ENCODE measurements around the gene ANKH.

Gene ANKH

GRCh38 chr5:14787801-14788579 lies 83.6 kb downstream of the ANKH start:
- DNase-seq, result no peak

GRCh38 chr5:14783691-14784090 lies 87.9 kb downstream of the ANKH start:
- DNase-seq, result no peak

GRCh38 chr5:14782591-14782990 lies 89.0 kb downstream of the ANKH start:
- no peak for DNase-seq

GRCh38 chr5:14781106-14781505 lies 90.5 kb downstream of the ANKH start:
- no peak for DNase-seq

- DNase-seq, result no peak
Measured at GRCh38 chr5:14779975-14780374, 91.6 kb downstream of the ANKH start.

GRCh38 chr5:14778792-14779070 lies 92.8 kb downstream of the ANKH start:
- no peak for DNase-seq

GRCh38 chr5:14777932-14778791 lies 93.4 kb downstream of the ANKH start:
- no peak for DNase-seq

GRCh38 chr5:14777187-14777586 lies 94.4 kb downstream of the ANKH start:
- DNase-seq, result no peak

- no peak for DNase-seq
Measured at GRCh38 chr5:14776602-14777001, 95.0 kb downstream of the ANKH start.

- DNase-seq, result no peak
Measured at GRCh38 chr5:14775857-14776256, 95.7 kb downstream of the ANKH start.

GRCh38 chr5:14773588-14773987 lies 98.0 kb downstream of the ANKH start:
- DNase-seq, result no peak

- no peak for DNase-seq
Measured at GRCh38 chr5:14771972-14772371, 99.6 kb downstream of the ANKH start.

GRCh38 chr5:14771189-14771588 lies 100.4 kb downstream of the ANKH start:
- no peak for DNase-seq

GRCh38 chr5:14768508-14769365 lies 102.8 kb downstream of the ANKH start:
- DNase-seq, result peak; percentile 80

- DNase-seq, result no peak
Measured at GRCh38 chr5:14767735-14768507, 103.7 kb downstream of the ANKH start.

- peak; percentile 3 for DNase-seq
Measured at GRCh38 chr5:14767053-14767452, 104.5 kb downstream of the ANKH start.

- no peak for DNase-seq
Measured at GRCh38 chr5:14766584-14766983, 105.0 kb downstream of the ANKH start.

- DNase-seq, result no peak
Measured at GRCh38 chr5:14765587-14765986, 106.0 kb downstream of the ANKH start.

GRCh38 chr5:14762549-14763216 lies 108.9 kb downstream of the ANKH start:
- DNase-seq, result no peak

- no peak for DNase-seq
Measured at GRCh38 chr5:14760548-14761002, 111.0 kb downstream of the ANKH start.

GRCh38 chr5:14759744-14760547 lies 111.6 kb downstream of the ANKH start:
- peak; percentile 70 for DNase-seq
